Calu3 (cell line): ENCODE results near the gene FBN3. TPM values are rescaled to one million over a fixed set of nuclear protein-coding genes. Genes with fewer than 3 reads are reported as not detected.

Experiments used
- BruUV-seq: library from RNA; stranded (reverse); fragments of 400-500 nt; replicated peaks from 2 replicates; lab custom pipeline; 2021; lab: Mats Ljungman, UMichigan
- CTCF ChIA-PET: fragments of 300-600 bp; sonication (Branson Sonifier 250); formaldehyde crosslinking; loops from one replicate; lab custom pipeline; 2022; ENCODE audit warnings: antibody characterized with exemption; lab: Charles Lee
- DNase-seq: peaks from one replicate; pipeline ENCODE4 v3.0.0; 2022
- H3K27ac Mint-ChIP-seq: one replicate; pipeline ENCODE4 v1.8.0; 2022; ENCODE audit warnings: mixed read lengths; ENCODE audit not compliant: unreplicated experiment
- H3K27me3 Mint-ChIP-seq: one replicate; pipeline ENCODE4 v1.8.0; 2022; ENCODE audit warnings: mixed read lengths; ENCODE audit not compliant: unreplicated experiment
- H3K36me3 Mint-ChIP-seq: one replicate; pipeline ENCODE4 v1.8.0; 2022; ENCODE audit warnings: mild to moderate bottlenecking, moderate library complexity, mixed read lengths; ENCODE audit not compliant: insufficient read depth, unreplicated experiment
- H3K4me1 Mint-ChIP-seq: one replicate; pipeline ENCODE4 v1.8.0; 2022; ENCODE audit warnings: mild to moderate bottlenecking, low read depth, mixed read lengths; ENCODE audit not compliant: unreplicated experiment
- H3K4me3 Mint-ChIP-seq: one replicate; pipeline ENCODE4 v1.8.0; 2022; ENCODE audit warnings: mild to moderate bottlenecking, low read depth, moderate library complexity, mixed read lengths; ENCODE audit not compliant: unreplicated experiment
- H3K9me3 Mint-ChIP-seq: one replicate; pipeline ENCODE4 v1.8.0; 2022; ENCODE audit warnings: low read depth, mixed read lengths; ENCODE audit not compliant: unreplicated experiment
- CTCF ChIP-seq: fragments of 200-600 bp; IDR thresholded peaks from one replicate; pipeline ENCODE4 v1.8.0; 2022; ENCODE audit warnings: antibody characterized with exemption; ENCODE audit not compliant: unreplicated experiment
- intact Hi-C: fragments of 100-400 bp; cut with micrococcal nuclease; formaldehyde crosslinking; loops from one replicate; pipeline ENCODE4 v1.10.0; 2022; ENCODE audit not compliant: unreplicated experiment
- total RNA-seq: library from RNA; stranded (reverse); gene quantifications from 2 replicates; pipeline ENCODE4 v1.2.3, GENCODE V29; 2022

Gene FBN3
- total RNA-seq, 1 experiment from 2014 or later: not detected

- intact Hi-C loops: no loop called here
- peaks cover 27% of the 10 kb centered on the region for H3K27me3 Mint-ChIP-seq
- TF ChIP-seq CTCF: no peak
- H3K27ac Mint-ChIP-seq: no peak overlapping the region
- peaks cover 37% of the 10 kb centered on the region for H3K4me1 Mint-ChIP-seq
- H3K36me3 Mint-ChIP-seq: peaks cover 5% of the 10 kb centered on the region
- DNase-seq: no peak
- CTCF ChIA-PET: no interaction called here
- H3K4me3 Mint-ChIP-seq: no peak overlapping the region
- no TSS peak for BruUV-seq
- no peaks in the 10 kb centered on the region for H3K9me3 Mint-ChIP-seq
Observed at GRCh38 chr19:8150998-8151766, 1.8 kb upstream of the FBN3 start.

GRCh38 chr19:8150178-8150865, 930 bp upstream of the FBN3 start:
- DNase-seq: no peak
- peaks cover 29% of the 10 kb centered on the region for H3K4me1 Mint-ChIP-seq
- no peak for TF ChIP-seq CTCF
- no peak overlapping the region for H3K27ac Mint-ChIP-seq
- CTCF ChIA-PET: no interaction called here
- no peaks in the 10 kb centered on the region for H3K9me3 Mint-ChIP-seq
- intact Hi-C loops: no loop called here
- no peak overlapping the region for H3K4me3 Mint-ChIP-seq
- no TSS peak for BruUV-seq
- peaks cover 5% of the 10 kb centered on the region for H3K36me3 Mint-ChIP-seq
- H3K27me3 Mint-ChIP-seq: peaks cover 32% of the 10 kb centered on the region

- peak overlapping the region; percentile 56 for H3K4me3 Mint-ChIP-seq
- DNase-seq: peak; percentile 40
- CTCF ChIA-PET: no interaction called here
- no TSS peak for BruUV-seq
- peaks cover 19% of the 10 kb centered on the region for H3K4me1 Mint-ChIP-seq
- no peaks in the 10 kb centered on the region for H3K9me3 Mint-ChIP-seq
- H3K27ac Mint-ChIP-seq: no peak overlapping the region
- intact Hi-C loops: no loop called here
- peaks cover 39% of the 10 kb centered on the region for H3K27me3 Mint-ChIP-seq
- TF ChIP-seq CTCF: no peak
- H3K36me3 Mint-ChIP-seq: no peaks in the 10 kb centered on the region
Observed at GRCh38 chr19:8148410-8149260, 757 bp downstream of the FBN3 start.

GRCh38 chr19:8148088-8148409, 1.3 kb downstream of the FBN3 start:
- peaks cover 45% of the 10 kb centered on the region for H3K27me3 Mint-ChIP-seq
- peaks cover 19% of the 10 kb centered on the region for H3K4me1 Mint-ChIP-seq
- no peak for DNase-seq
- BruUV-seq: no TSS peak
- no peaks in the 10 kb centered on the region for H3K9me3 Mint-ChIP-seq
- H3K36me3 Mint-ChIP-seq: no peaks in the 10 kb centered on the region
- no peak for TF ChIP-seq CTCF
- peak overlapping the region; percentile 56 for H3K4me3 Mint-ChIP-seq
- CTCF ChIA-PET: no interaction called here
- intact Hi-C loops: no loop called here
- no peak overlapping the region for H3K27ac Mint-ChIP-seq
